ENCODE results near the gene SEMA3F.

SEMA3F gene

DNA sequence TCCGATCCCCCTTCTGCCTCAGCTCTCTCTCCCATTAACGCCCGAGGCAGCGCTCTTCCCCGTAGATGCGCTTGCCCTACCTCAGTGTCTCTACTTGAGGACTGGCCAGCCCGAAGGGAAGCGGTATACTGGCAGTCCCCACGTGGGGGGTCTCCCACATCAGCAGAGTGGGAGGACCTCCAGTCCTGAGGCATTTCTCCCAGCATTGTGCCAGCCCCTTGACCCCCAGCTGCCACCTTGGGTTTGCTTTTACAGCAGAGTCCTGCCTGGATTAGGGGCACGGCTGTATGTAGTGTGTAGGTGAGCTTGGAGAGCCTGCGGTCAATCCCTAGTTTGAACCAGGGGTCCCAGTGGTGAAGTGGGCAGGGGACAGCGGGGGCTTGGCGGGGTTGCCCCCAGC lies 767 bp downstream of the SEMA3F start:
- no peaks in the 10 kb centered on the region for H3K9me3 Mint-ChIP-seq
- peaks cover 82% of the 10 kb centered on the region for H3K27me3 Mint-ChIP-seq
- DNase-seq, result no peak
- peak overlapping the region; percentile 68 for H3K4me3 Mint-ChIP-seq
- H3K4me1 Mint-ChIP-seq, result peaks cover 7% of the 10 kb centered on the region
- H3K36me3 Mint-ChIP-seq, result no peaks in the 10 kb centered on the region
- CTCF ChIA-PET, result interaction anchor here (1.5 kb wide), 1 partner anchor 36 kb away, joined by 5 read pairs; no protein-coding TSS in a partner anchor
- no peak overlapping the region for H3K27ac Mint-ChIP-seq

DNA sequence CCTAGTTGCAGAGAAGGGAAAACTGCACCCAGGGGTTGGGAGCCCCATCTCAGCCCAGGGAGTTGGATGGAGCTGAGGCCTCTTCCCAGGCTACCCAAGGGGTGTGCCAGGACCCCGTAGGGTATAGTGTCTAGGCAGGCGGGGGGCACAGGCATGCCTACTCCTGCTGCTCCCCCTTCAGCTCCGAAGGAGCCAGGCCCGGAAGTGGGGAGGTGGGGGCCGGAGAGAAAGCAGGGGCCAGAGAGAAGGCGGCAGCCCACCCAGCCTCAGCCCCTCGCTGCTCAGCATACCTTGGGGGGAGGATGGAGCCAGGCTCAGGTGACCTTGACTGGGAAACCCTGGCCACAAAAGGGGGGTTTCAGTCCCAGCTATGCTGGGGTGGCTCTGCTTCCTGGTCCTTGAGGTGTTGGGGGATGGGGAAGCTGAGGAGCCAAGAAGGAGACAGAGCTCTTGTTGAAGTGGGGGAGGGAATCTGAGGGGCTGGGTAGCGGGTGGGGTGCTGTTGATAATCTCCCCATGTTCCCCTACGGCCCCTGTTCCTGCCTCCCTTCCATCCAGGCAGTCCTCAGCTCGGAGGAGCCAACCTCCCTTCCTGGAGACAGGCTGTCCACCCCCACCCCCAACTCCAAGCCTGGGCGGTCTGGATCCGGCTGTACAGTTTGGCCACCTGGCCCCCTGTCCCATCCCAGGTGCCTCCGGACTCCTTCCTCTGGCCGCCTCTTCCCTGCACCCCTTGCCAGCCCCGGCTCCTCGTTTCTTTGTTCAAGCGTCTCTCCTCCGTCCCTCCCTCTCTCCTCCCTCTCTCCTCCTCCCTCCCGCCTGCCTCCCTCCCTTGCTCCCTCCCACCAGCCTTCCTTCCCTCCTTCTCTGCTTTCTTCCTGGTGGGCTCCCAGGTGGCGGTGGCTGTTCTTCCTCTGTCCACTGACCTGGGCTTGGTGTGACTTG lies 1.7 kb downstream of the SEMA3F start:
- Mint-ChIP-seq H3K36me3 (no peaks in the 10 kb centered on the region), H3K4me1 (peaks cover 7% of the 10 kb centered on the region), H3K9me3 (no peaks in the 10 kb centered on the region), H3K4me3 (no peak overlapping the region), H3K27me3 (peaks cover 78% of the 10 kb centered on the region), H3K27ac (no peak overlapping the region)
- CTCF ChIA-PET, result interaction anchor here (0.6 to 1.5 kb wide), 2 partner anchors 35 to 242 kb away, joined by 4 to 5 read pairs; no protein-coding TSS in a partner anchor
- DNase-seq, result no peak

- Mint-ChIP-seq H3K4me1 (peaks cover 7% of the 10 kb centered on the region), H3K27ac (no peak overlapping the region), H3K9me3 (no peaks in the 10 kb centered on the region), H3K36me3 (no peaks in the 10 kb centered on the region), H3K27me3 (peaks cover 75% of the 10 kb centered on the region), H3K4me3 (no peak overlapping the region)
- CTCF ChIA-PET, result interaction anchor here (0.6 kb wide), 1 partner anchor 243 kb away, joined by 4 read pairs; no protein-coding TSS in a partner anchor
- no peak for DNase-seq
Measured at GRCh38 chr3:50157827-50158529, 2.9 kb downstream of the SEMA3F start.

GRCh38 chr3:50158530-50159146 lies 3.5 kb downstream of the SEMA3F start:
- no peaks in the 10 kb centered on the region for H3K9me3 Mint-ChIP-seq
- no peaks in the 10 kb centered on the region for H3K36me3 Mint-ChIP-seq
- no peak overlapping the region for H3K4me3 Mint-ChIP-seq
- H3K27me3 Mint-ChIP-seq, result peaks cover 72% of the 10 kb centered on the region
- H3K4me1 Mint-ChIP-seq, result peaks cover 7% of the 10 kb centered on the region
- CTCF ChIA-PET, result no interaction called here
- H3K27ac Mint-ChIP-seq, result no peak overlapping the region
- DNase-seq, result no peak

- CTCF ChIA-PET, result no interaction called here
- H3K36me3 Mint-ChIP-seq, result no peaks in the 10 kb centered on the region
- H3K4me1 Mint-ChIP-seq, result peaks cover 3% of the 10 kb centered on the region
- H3K4me3 Mint-ChIP-seq, result no peak overlapping the region
- no peak for DNase-seq
- no peak overlapping the region for H3K27ac Mint-ChIP-seq
- H3K9me3 Mint-ChIP-seq, result no peaks in the 10 kb centered on the region
- H3K27me3 Mint-ChIP-seq, result peaks cover 60% of the 10 kb centered on the region
Measured at GRCh38 chr3:50160561-50160983, 5.4 kb downstream of the SEMA3F start.

DNA sequence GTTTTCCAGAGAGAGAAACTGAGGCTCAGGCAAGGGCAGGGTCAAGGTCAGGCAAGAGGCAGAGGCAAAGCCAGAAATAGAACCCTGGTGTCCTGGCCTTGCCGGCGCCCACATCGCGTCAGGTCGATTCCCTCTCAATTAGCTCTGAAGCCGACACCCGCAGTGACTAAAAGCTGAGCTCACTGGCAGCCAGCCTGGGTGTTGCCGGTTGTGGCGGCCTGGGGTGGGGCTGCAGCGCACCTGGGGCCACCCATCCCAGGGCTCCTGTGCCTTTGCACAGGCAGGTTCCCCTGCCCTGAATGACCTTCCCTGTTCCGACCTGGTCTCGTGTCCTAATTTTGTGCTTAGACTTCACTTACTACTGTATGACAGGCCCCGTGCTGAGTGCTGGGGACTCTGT lies 6.2 kb downstream of the SEMA3F start:
- no peaks in the 10 kb centered on the region for H3K36me3 Mint-ChIP-seq
- no peaks in the 10 kb centered on the region for H3K9me3 Mint-ChIP-seq
- H3K27me3 Mint-ChIP-seq, result peaks cover 54% of the 10 kb centered on the region
- no peak overlapping the region for H3K27ac Mint-ChIP-seq
- no peak for DNase-seq
- no peak overlapping the region for H3K4me3 Mint-ChIP-seq
- H3K4me1 Mint-ChIP-seq, result no peaks in the 10 kb centered on the region
- CTCF ChIA-PET, result no interaction called here

- CTCF ChIA-PET, result no interaction called here
- Mint-ChIP-seq H3K9me3 (no peaks in the 10 kb centered on the region), H3K4me1 (no peaks in the 10 kb centered on the region), H3K4me3 (no peak overlapping the region), H3K27ac (no peak overlapping the region), H3K36me3 (no peaks in the 10 kb centered on the region), H3K27me3 (peaks cover 53% of the 10 kb centered on the region)
- DNase-seq, result no peak
Measured at GRCh38 chr3:50162034-50162883, 7.1 kb downstream of the SEMA3F start.

- no peak overlapping the region for H3K4me3 Mint-ChIP-seq
- no peak for DNase-seq
- H3K27ac Mint-ChIP-seq, result no peak overlapping the region
- H3K9me3 Mint-ChIP-seq, result no peaks in the 10 kb centered on the region
- H3K27me3 Mint-ChIP-seq, result peaks cover 39% of the 10 kb centered on the region
- no peaks in the 10 kb centered on the region for H3K36me3 Mint-ChIP-seq
- H3K4me1 Mint-ChIP-seq, result no peaks in the 10 kb centered on the region
- CTCF ChIA-PET, result interaction anchor here (1.4 kb wide), 1 partner anchor 26 kb away, joined by 5 read pairs; no protein-coding TSS in a partner anchor
Measured at GRCh38 chr3:50163572-50164455, 8.7 kb downstream of the SEMA3F start.

GRCh38 chr3:50164481-50164880 lies 9.4 kb downstream of the SEMA3F start:
- Mint-ChIP-seq H3K27me3 (peaks cover 37% of the 10 kb centered on the region), H3K9me3 (no peaks in the 10 kb centered on the region), H3K4me1 (no peaks in the 10 kb centered on the region), H3K36me3 (no peaks in the 10 kb centered on the region), H3K27ac (no peak overlapping the region), H3K4me3 (no peak overlapping the region)
- CTCF ChIA-PET, result interaction anchor here (1.4 kb wide), 1 partner anchor 25 kb away, joined by 5 read pairs; no protein-coding TSS in a partner anchor
- DNase-seq, result no peak

DNA sequence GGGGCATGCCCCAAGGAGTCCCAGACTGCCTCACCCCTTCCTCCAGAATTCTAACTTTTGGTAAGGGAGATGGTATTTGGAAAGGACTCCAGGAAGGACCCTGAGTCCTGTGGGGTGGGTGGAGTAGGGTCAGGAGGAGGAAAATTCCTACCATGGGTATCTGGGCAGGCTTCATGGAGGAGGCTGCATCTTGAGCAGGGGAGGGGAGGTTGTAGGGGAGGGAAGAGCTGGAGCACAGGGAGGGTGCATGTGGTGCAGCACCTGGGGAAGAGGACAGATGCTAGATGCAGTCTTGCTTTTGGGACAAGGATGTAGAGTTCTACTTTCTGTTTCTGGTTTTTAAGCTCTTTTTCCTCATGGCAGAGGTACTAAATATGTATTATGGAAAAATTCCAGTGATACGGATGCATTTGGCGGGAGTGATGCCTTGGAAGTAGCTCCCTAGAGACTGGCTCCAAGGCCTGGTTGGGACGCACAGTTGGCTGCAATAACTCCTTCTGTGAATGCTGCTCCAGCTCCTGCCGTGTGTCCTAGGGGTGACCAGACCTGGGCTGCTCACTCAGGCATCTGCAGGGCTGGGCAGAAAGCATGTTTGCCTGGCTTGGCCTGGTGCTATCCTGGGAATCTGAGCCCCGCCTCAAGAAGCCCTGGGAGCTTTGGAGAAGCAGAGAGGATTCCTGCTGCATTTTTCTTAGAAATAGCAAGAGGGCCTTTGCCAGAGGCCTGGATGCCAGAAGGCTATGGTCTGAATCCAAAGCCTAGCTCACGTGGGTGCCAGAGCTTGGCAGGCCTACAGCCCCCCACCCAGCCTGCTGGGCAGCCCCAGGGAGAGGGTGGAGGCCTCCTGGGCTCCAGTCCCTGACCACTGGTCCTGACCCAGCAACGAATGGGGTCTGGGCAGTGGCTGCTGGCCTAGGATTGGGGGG lies 10.1 kb downstream of the SEMA3F start:
- no peak for DNase-seq
- Mint-ChIP-seq H3K27ac (no peak overlapping the region), H3K9me3 (no peaks in the 10 kb centered on the region)

GRCh38 chr3:50165910-50166538 lies 10.9 kb downstream of the SEMA3F start:
- H3K27ac Mint-ChIP-seq, result no peak overlapping the region
- CTCF ChIA-PET, result no interaction called here
- H3K27me3 Mint-ChIP-seq, result peaks cover 25% of the 10 kb centered on the region
- H3K36me3 Mint-ChIP-seq, result no peaks in the 10 kb centered on the region
- H3K4me3 Mint-ChIP-seq, result no peak overlapping the region
- DNase-seq, result no peak
- no peaks in the 10 kb centered on the region for H3K4me1 Mint-ChIP-seq
- no peaks in the 10 kb centered on the region for H3K9me3 Mint-ChIP-seq

More for the DNA sequence above, 10.1 kb downstream of the SEMA3F start:
- Mint-ChIP-seq H3K4me1 (no peaks in the 10 kb centered on the region), H3K27me3 (peaks cover 29% of the 10 kb centered on the region), H3K36me3 (no peaks in the 10 kb centered on the region), H3K4me3 (no peak overlapping the region)
- CTCF ChIA-PET, result no interaction called here

DNA sequence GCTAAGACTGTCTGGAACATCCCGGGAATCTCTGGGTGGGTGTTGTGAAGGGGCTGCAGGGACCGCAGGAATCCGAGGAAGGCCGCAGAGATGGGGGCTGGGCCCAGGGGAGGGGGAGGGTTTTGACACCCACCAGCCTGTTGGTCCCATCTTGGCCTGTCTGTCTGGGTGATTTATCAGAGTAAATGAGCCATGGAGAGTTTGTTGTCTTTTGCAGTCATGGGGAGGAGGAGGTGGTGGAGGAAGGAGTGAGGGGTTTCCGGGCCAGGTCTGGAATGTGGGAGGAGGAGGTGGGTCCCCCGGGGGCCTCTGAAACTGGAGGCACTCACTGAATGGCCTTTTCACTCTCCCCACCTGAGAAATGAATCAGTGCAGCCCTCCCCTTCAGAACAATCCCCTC lies 11.5 kb downstream of the SEMA3F start:
- H3K27ac Mint-ChIP-seq, result no peak overlapping the region
- H3K4me1 Mint-ChIP-seq, result no peaks in the 10 kb centered on the region
- DNase-seq, result no peak
- H3K36me3 Mint-ChIP-seq, result no peaks in the 10 kb centered on the region
- CTCF ChIA-PET, result no interaction called here
- no peaks in the 10 kb centered on the region for H3K9me3 Mint-ChIP-seq
- no peak overlapping the region for H3K4me3 Mint-ChIP-seq
- peaks cover 22% of the 10 kb centered on the region for H3K27me3 Mint-ChIP-seq
